Measurements from ENCODE around the gene DIDO1.

Gene DIDO1

DNA sequence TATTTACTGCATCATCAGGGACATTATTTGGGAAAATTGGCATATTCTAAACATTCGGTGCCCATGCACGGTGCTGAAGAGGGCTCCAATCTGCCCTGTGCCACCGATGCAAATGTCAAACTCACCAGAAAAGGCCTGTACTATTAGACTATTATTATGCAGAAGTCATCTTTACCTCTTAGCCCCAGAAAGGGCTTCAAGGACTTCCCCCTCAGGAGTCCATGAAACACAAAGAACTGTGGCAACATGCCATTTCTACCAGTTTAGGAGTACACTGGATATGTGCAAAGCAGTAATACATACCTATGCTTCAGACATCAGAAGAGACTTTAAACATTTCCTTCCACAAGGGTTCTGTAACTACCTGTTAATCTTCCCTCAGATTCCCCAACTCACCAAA is 8.6 kb downstream of the DIDO1 start:
- peaks cover 6% of the 10 kb centered on the region for H3K36me3 ChIP-seq (ENCODE audit: control insufficient read depth, insufficient read depth, low read length)
- DNase-seq (ENCODE audit: extremely low read depth, insufficient read length) = no peak
- H3K27me3 ChIP-seq (replicated peaks; ENCODE audit: control insufficient read depth, insufficient read depth, low read length) = no peaks in the 10 kb centered on the region
- TF ChIP-seq, protein P1, sequence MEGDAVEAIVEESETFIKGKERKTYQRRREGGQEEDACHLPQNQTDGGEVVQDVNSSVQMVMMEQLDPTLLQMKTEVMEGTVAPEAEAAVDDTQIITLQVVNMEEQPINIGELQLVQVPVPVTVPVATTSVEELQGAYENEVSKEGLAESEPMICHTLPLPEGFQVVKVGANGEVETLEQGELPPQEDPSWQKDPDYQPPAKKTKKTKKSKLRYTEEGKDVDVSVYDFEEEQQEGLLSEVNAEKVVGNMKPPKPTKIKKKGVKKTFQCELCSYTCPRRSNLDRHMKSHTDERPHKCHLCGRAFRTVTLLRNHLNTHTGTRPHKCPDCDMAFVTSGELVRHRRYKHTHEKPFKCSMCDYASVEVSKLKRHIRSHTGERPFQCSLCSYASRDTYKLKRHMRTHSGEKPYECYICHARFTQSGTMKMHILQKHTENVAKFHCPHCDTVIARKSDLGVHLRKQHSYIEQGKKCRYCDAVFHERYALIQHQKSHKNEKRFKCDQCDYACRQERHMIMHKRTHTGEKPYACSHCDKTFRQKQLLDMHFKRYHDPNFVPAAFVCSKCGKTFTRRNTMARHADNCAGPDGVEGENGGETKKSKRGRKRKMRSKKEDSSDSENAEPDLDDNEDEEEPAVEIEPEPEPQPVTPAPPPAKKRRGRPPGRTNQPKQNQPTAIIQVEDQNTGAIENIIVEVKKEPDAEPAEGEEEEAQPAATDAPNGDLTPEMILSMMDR (IDR thresholded peaks at IDR 0.05; ENCODE audit: insufficient read depth, low read length, poor library complexity, severe bottlenecking) = no peak
- no peak overlapping the region; the same call in 1 of the 2 replicates for H3K4me3 ChIP-seq (replicated peaks; ENCODE audit: low read depth, low read length)

DNA sequence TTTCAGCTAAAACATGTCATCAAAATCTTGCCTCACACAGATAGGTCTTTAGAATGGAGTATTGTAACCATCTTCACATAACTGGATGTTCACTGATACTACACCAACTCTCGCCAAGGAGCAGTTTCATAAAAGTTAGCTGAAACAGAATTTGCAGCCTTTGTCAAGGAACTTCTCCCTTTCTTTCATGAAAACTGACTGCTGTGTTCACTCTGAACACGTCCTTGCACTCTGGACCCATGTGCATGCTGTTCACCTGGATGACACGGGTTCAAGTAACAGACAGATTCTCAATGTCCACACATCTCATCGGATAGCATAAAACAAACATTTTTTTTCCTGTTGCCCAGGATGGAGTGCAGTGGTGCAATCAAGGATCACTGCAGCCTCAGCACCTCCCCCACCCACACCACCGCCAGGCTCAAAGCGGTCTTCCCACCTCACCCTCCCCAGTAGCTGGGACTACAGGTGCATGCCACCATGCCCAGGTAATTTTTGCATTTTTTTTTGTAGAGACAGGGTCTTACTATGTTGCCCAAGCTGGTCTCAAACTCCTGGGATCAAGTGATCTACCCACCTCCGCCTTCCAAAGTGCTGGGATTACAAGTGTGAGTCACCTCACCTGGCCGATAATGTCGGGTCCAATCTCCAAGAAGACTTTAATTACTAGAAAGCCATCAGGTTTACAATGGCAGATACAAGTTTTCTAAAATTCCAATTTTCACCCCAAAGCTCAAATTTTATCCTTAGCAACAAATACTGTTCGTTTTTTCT is 9.4 kb downstream of the DIDO1 start:
- DNase-seq (ENCODE audit: extremely low read depth, insufficient read length) = no peak
- H3K36me3 ChIP-seq (ENCODE audit: control insufficient read depth, insufficient read depth, low read length) = peaks cover 9% of the 10 kb centered on the region
- TF ChIP-seq, protein P1 (IDR thresholded peaks at IDR 0.05; ENCODE audit: insufficient read depth, low read length, poor library complexity, severe bottlenecking) = no peak

DNA sequence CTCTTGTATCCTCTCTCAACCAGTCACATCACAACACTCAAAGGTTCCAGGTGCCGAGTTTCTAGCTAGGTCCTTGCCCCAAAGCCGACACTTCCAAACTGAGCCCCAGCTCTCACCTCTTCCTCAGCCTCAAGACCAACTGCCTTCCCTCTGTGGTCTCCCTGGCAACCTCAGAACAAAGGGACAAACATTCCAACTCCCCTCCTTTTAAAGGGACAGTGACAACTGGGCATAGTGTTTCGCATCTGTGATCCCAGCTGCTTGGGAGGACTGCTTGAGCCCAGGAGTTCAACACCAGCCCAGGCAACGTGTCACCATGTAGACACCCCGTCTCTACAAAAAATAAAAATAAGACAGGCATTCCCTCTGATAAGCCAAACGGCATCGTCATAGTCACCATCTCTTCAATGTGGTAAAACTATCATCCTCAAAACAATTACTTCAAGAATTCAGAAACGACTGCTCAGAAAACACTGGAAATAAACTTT is 11.3 kb downstream of the DIDO1 start:
- no peak for DNase-seq (ENCODE audit: extremely low read depth, insufficient read length)
- H3K36me3 ChIP-seq (ENCODE audit: control insufficient read depth, insufficient read depth, low read length) = peaks cover 23% of the 10 kb centered on the region
- no peak overlapping the region for H3K4me3 ChIP-seq (replicated peaks; ENCODE audit: low read depth, low read length)
- no peaks in the 10 kb centered on the region for H3K27me3 ChIP-seq (replicated peaks; ENCODE audit: control insufficient read depth, insufficient read depth, low read length)
- TF ChIP-seq, protein P1 (IDR thresholded peaks at IDR 0.05; ENCODE audit: insufficient read depth, low read length, poor library complexity, severe bottlenecking) = no peak

More for the DNA sequence above, 9.4 kb downstream of the DIDO1 start:
- H3K4me3 ChIP-seq (replicated peaks; ENCODE audit: low read depth, low read length) = no peak overlapping the region
- H3K27me3 ChIP-seq (replicated peaks; ENCODE audit: control insufficient read depth, insufficient read depth, low read length) = no peaks in the 10 kb centered on the region

GRCh38 chr20:62914436-62914835 is 11.9 kb downstream of the DIDO1 start:
- TF ChIP-seq, protein P1 (IDR thresholded peaks at IDR 0.05; ENCODE audit: insufficient read depth, low read length, poor library complexity, severe bottlenecking) = no peak
- DNase-seq (ENCODE audit: extremely low read depth, insufficient read length) = no peak

GRCh38 chr20:62913043-62913630 is 13.2 kb downstream of the DIDO1 start:
- DNase-seq (ENCODE audit: extremely low read depth, insufficient read length) = no peak
- Histone ChIP-seq H3K36me3 (ENCODE audit: control insufficient read depth, insufficient read depth, low read length) (peaks cover 35% of the 10 kb centered on the region), H3K4me3 (replicated peaks; ENCODE audit: low read depth, low read length) (no peak overlapping the region), H3K27me3 (replicated peaks; ENCODE audit: control insufficient read depth, insufficient read depth, low read length) (no peaks in the 10 kb centered on the region)
- TF ChIP-seq, protein P1 (IDR thresholded peaks at IDR 0.05; ENCODE audit: insufficient read depth, low read length, poor library complexity, severe bottlenecking) = no peak

More at GRCh38 chr20:62914436-62914835, 11.9 kb downstream of the DIDO1 start:
- no peak overlapping the region for H3K4me3 ChIP-seq (replicated peaks; ENCODE audit: low read depth, low read length)
- H3K36me3 ChIP-seq (ENCODE audit: control insufficient read depth, insufficient read depth, low read length) = peaks cover 25% of the 10 kb centered on the region
- H3K27me3 ChIP-seq (replicated peaks; ENCODE audit: control insufficient read depth, insufficient read depth, low read length) = no peaks in the 10 kb centered on the region

All from GM06990 (cell line).